Measurements from ENCODE around the gene WNK2. TPM values are rescaled to one million over a fixed set of nuclear protein-coding genes. Genes with fewer than 3 reads are reported as not detected.

The WNK2 gene
- total RNA-seq, 1 experiment from 2014 or later = 69.4 TPM

GRCh38 chr9:93246526-93246925, 62.6 kb downstream of the WNK2 start:
- H3K56ac ChIP-seq (ENCODE audit: insufficient read length, low read depth, low read length) = no peak overlapping the region
- H3K4me1 ChIP-seq (ENCODE audit: insufficient read depth, low read length) = no peaks in the 10 kb centered on the region; the same call in 1 of the 2 replicates
- no peak for TF ChIP-seq CTCF (conservative IDR thresholded peaks at IDR 0.05)
- no peak overlapping the region for H4K91ac ChIP-seq (ENCODE audit: insufficient read length, low read depth, low read length)
- H2AFZ ChIP-seq (ENCODE audit: low read length) = no peak overlapping the region
- H3K14ac ChIP-seq (ENCODE audit: insufficient read depth, low read length) = no peak overlapping the region
- no peaks in the 10 kb centered on the region for H3K27me3 ChIP-seq (ENCODE audit: insufficient read depth, low read length)
- no peak overlapping the region for H2BK15ac ChIP-seq (ENCODE audit: low read depth, low read length)
- no peaks in the 10 kb centered on the region for H3K27me3 Mint-ChIP-seq (ENCODE audit: low read depth)
- peaks cover 5 to 25% (median 11%) of the 10 kb centered on the region in 3 experiments; a peak in 3 of 7 replicates for H3K36me3 Mint-ChIP-seq (ENCODE audit: insufficient read depth in 1 of 3, low read depth in 3 of 3)
- H3K4me3 Mint-ChIP-seq = no peak overlapping the region
- no peak overlapping the region for H2BK5ac ChIP-seq (ENCODE audit: insufficient read length, low read length)
- H4K8ac ChIP-seq (replicated peaks; ENCODE audit: insufficient read length, low read depth, low read length) = no peak overlapping the region
- H3K4ac ChIP-seq (ENCODE audit: low read depth, low read length) = no peak overlapping the region
- H3K9me3 Mint-ChIP-seq = no peaks in the 10 kb centered on the region
- no peak overlapping the region for H3K27ac ChIP-seq (ENCODE audit: insufficient read length, low read depth, low read length)
- H3K4me2 ChIP-seq (ENCODE audit: insufficient read depth, insufficient read length, low read length) = no peak overlapping the region
- peaks cover 21 to 30% of the 10 kb centered on the region in 2 experiments for H3K4me1 Mint-ChIP-seq
- H2BK12ac ChIP-seq (ENCODE audit: insufficient read length, low read depth, low read length) = no peak overlapping the region
- H2BK20ac ChIP-seq (ENCODE audit: low read depth, low read length, poor library complexity, severe bottlenecking) = no peak overlapping the region
- no CpG with 5 or more reads among the region's 7 CpGs for WGBS (ENCODE audit: extremely low coverage, insufficient read length, low lambda C conversion rate)
- no peak overlapping the region for H3K9ac ChIP-seq (ENCODE audit: extremely low read depth, insufficient read length, low read length)
- no peak overlapping the region for H2BK120ac ChIP-seq (ENCODE audit: low read depth, low read length, poor library complexity, severe bottlenecking)
- no peaks in the 10 kb centered on the region for H3K9me3 ChIP-seq (ENCODE audit: control insufficient read depth, low read depth, low read length)
- H3K18ac ChIP-seq (ENCODE audit: insufficient read length, low read depth, low read length) = no peak overlapping the region
- no peaks in the 10 kb centered on the region for H3K79me2 ChIP-seq (ENCODE audit: insufficient read depth, low read length)
- H4K20me1 ChIP-seq (ENCODE audit: control insufficient read depth, insufficient read depth, insufficient read length) = no peaks in the 10 kb centered on the region
- peak overlapping the region in 1 of 3 experiments; percentile 59; a peak in 3 of 7 replicates for H3K27ac Mint-ChIP-seq
- DNase-seq = no peak
- no peak overlapping the region for H2AK5ac ChIP-seq (ENCODE audit: insufficient read length, low read length)
- no peaks in the 10 kb centered on the region for H3K23me2 ChIP-seq (ENCODE audit: insufficient read length, low read depth, low read length, poor library complexity, severe bottlenecking)
- no peak overlapping the region for H4K5ac ChIP-seq (ENCODE audit: insufficient read length, low read depth, low read length)
- no peaks in the 10 kb centered on the region for H3K79me1 ChIP-seq (ENCODE audit: insufficient read depth, low read depth, low read length, poor library complexity, severe bottlenecking)
- H3K23ac ChIP-seq (ENCODE audit: insufficient read length, low read depth, low read length) = no peak overlapping the region
- H3T11ph ChIP-seq (ENCODE audit: low read length) = no peak overlapping the region

All from H9 (cell line).